Smooth muscle cell of the brain vasculature (primary cell): ENCODE results near the gene TMEM178B.
"Not testable (repeated sequence)": the region's sequence is repeated elsewhere in the genome, so short reads cannot be mapped to it uniquely, and the experiment has no call there.

Experiments
- DNase-seq: peaks from one replicate; pipeline ENCODE4 v3.0.0-alpha.2; 2012; ENCODE audit warnings: low read depth, low spot score

TMEM178B gene

DNA sequence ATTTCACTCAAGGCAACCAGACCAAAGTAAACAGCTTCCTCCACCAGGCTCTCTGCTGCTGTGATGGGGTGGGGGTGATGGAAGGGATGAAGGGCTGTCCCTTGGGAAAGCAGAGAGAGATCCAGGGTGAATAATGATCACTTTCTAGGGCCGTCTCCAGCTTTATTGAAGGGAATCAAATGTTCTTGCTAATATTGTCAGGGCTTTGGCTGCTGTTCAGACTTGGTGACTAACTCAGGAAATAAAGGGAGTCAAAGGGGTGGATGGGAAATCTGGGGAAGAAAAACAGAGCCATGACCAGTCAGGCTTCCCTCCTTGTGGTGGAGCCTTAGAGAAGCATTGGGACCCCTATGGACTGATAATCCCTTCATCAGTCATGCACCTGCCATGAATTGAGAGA, 281.2 kb downstream of the TMEM178B start:
- DNase-seq = no peak

DNA sequence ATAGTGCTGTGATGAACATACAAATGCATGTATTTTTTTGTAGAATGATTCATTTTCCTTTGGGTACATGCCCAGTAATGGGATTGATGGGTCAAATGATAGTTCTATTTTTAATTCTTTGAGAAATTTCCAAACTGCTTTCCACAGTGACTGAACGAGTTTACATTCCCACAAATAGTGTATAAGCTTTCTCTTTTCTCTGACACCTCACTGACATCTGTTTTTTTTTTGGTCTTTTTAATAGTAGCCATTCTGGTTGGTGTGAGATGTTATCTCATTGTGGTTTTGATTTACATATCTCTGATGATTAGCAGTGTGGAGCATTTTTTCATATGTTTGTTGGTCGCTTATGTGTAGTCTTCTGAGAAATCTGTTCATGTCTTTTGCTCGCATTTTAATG, 282.3 kb downstream of the TMEM178B start:
- no peak for DNase-seq

DNA sequence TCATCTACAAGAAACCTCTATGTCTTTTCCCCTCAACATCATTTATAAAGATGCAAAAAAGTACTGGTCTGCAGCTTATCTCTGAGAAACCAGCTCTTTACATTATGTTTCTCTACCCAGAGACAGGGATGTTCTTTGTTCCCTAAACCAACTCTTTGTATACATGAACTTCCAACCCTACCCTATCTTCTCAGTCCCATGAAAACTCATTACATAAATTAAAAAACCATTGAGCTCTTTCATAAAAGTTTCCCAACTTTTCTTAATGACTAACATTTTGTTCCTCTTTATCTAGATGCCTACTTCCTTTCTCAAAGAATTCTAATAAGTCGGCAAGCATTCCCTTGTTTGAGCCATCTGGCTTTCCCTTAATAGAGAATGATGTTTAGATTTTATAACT, 284.5 kb downstream of the TMEM178B start:
- DNase-seq = no peak

DNA sequence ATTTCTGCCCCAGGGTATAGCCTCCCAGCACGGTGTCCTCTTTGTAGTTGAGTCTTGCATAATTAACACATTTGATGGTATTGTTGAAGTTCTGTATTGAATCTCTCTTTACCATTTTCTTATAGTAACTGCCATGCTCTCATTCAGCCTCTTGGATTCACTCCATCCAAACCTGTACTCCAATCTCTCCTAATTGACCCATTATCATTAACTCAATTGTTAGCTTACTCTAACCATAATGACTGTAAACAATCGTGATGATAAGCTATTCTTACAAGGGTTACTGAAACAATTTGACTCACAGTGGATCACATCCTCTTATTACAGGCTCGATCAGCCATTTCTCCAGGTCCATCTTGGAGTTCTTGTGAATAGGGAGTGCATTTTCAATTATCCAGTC, 285.4 kb downstream of the TMEM178B start:
- no peak for DNase-seq

DNA sequence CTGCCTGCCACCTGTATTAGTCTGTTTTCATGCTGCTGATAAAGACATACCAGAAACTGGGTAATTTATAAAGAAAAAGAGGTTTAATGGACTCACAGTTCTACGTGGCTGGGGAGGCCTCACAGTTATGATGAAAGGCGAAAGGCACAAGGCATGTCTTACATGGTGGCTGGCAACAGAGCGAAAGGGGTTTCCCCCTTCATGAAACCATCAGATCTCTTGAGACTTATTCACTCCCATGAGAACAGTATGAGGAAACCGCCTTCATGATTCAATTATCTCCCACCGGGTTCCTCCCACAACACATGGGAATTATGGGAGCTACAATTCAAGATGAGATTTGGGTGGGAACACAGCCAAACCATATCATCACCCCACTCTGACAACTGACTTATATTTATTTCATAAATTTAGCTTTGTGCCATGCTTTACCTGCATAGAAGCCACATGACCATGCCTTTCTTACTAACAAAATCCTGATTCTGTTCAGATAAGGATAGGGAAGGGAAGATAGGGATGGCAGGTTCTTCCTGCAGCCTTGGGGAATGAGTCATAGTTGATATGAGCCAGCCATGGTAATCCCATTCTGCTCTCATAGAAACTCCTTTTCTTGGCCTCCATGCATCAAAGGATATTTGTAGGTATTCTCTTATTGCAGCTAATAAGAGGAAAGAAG, 286.0 kb downstream of the TMEM178B start:
- no peak for DNase-seq

DNA sequence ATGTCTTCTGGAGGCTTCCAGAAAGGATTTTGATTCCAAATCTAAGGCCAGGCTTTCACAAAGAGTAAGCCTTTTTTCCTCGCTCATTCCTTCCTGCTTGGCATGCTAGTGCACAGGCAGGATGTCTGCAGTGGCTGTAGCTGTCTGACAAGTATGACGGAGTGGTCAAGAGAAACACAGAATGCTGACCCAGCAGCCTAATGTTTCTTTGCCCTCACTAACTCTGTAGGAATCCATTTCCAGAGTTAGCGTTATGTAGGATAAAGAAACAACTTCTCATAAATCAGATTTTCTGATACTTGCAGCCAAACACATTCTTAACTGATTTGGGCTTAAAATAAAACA, 286.5 kb downstream of the TMEM178B start:
- DNase-seq = no peak

DNA sequence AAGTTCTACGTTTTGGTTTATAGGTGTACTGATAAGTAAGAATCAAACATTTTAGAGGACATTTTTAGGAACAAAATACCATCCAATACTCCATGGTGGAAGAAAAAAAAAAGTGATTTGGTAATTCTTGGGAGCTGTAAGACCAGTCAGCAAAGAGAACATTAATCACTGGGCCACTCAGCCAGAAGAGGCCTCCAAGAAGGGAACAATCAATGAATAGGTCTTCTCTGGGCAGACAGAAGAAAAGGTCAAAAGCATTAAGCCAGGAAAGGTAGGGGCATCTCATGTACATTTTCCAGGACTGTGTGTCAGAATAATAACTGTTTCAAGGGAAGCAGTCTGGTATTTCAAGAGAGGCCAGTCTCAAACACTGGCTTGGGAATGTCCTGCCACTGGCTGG, 286.9 kb downstream of the TMEM178B start:
- no peak for DNase-seq

DNA sequence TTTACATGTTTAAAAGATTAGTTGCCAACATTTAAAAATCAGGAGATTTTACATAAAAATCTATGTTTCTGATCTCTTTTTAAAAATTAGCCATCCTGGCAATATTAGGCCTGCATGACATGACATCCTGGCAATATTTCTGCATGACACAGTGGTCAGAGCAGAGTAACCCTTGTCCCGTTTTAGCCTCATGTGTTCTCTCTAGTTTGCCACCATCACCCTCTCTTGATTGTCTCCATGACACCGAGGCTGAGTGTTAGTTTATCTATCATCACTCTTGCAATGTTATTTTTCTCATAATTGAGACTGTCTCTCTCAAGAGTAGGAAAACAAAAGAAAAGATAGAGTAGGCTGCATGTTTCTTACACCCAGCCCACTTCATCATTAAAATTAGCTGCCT, 287.6 kb downstream of the TMEM178B start:
- DNase-seq = no peak

DNA sequence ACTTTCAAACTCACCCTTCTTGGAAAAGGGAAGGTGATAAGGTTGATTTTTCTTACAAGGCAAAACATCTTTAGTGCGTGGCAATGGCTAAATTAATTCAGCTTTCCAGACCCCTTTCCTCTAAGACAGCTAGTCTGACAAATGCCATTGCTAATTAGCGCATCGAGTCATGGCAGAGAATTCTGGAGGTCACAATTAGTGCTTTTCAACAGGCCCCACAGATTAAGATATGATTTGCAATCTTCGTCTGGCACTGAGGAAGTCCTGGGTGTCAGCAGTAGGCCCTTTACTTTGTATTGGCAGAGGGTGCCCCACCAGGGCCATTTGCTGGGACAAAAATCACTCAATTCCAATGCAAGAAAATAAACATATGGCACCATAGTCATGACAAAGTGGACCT, 288.1 kb downstream of the TMEM178B start:
- no peak for DNase-seq

DNA sequence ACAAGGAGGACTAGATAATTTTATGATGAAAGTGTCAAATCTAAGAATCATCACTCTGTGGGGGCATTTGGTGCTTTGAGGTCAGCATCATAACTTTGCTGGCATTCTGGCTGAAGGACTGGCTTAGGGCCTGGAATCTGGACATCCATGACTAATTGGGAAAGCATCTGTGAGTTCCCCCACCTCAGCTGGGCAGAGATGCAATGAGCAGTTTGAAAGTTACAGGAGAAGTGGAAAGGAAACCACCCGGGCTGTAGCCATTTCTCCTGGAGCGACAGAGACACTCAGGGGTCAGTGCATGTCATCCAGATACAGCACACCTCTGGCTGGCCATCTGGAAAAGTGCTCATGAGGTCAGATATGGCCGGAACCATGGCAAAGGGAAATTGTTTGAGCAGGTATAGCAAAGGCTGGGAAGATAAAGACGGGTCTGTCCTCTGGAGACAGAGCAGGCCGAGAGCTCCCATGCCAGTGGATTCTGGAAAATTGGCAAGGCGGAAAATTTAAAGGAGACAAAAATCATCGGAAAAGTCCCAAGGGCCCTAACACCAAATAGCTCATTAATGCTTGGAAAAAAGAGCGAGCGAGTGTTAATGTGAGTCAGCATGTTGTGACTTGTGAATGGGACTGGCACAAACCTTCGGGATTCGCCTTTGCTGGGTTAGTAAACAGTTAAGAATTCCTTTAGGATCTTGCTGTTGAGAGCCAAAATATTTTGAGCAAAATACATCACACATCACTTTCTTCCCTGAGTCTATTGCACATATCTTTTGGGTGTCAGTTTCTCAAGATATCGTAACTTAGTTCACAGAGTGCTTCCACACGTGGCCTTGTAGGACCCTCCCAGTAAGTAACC, 288.9 kb downstream of the TMEM178B start:
- no peak for DNase-seq

DNA sequence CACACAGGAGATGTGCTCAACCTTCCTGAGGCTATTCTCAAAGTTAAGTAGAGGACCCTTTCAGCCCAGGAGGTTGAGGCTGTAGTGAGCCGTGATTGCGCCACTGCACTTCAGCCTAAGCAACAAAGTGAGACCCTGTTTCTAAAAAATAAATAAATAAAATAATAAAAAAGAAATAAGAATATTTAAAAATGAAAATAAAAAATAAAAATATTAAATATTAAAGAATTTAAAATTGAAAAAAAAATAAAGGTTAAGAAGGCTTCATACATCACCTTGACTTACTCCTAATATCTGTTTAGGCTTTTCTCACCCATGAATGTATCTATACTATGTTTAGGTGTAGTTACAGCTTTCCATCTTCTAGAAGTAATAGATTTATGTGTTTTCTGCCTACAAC, 289.9 kb downstream of the TMEM178B start:
- DNase-seq = no peak

DNA sequence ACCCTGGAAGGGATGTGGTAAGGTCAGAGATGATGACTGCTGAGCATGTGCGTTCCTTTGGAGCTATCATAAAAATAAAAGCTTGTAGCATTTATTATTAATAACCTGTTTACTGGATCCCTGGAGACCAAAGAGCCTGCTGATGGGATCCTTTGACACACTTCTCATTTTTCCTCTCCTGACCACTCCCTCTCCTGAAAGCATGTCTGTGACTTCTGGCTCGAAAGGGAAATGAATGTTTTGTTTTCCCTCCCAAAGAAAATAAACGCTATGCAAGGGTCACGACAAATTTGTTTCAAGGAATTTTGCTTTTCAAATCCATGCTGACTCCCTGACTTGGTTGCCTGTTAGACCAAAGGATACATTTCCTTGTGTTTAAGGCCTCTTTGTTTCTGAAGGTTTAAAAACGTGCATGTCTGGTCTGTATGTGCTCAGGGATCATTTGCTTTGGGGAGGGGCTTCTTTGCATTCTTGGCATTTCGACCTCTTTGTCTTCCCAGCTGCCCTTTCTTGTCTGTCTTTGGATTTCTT, 292.3 kb downstream of the TMEM178B start:
- DNase-seq = no peak

DNA sequence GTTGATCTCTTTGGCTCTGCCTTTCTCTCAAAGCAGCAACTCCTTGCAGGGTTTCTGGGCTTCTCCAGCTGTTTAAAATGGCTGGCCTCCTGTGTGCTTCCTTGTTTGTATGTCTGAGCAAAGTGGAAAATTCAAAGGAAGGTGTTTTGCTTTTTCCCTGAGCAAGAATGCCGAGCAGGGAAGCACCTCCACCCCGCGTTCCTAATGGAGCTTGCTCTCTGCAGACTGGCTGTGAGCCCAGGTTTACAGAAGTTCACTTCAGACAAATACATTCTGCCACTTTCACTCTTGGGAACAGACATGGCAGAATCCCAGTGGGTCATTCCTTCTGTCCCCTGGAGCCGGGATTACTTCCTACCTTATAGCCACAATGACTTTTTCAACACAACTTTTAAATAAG, 295.6 kb downstream of the TMEM178B start:
- DNase-seq = no peak

DNA sequence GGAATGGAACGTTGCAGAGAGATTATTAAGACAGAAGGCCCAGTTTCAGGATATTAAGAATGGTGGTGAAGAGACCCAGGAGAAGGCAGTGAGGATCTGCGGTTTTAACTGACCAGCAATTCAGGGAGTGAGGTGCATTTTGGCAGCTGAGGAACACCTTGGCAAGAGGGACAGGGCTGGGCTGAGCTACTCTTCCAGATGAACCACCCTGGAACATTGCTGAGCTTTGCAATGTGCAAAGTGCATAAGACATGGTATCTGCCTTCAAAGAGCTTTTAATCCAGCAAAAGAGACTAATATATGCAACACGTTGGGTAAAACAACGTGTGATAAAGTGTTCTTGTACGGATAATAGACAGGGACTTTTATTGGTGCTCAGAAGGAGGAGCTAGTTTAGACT, 296.3 kb downstream of the TMEM178B start:
- DNase-seq = no peak

DNA sequence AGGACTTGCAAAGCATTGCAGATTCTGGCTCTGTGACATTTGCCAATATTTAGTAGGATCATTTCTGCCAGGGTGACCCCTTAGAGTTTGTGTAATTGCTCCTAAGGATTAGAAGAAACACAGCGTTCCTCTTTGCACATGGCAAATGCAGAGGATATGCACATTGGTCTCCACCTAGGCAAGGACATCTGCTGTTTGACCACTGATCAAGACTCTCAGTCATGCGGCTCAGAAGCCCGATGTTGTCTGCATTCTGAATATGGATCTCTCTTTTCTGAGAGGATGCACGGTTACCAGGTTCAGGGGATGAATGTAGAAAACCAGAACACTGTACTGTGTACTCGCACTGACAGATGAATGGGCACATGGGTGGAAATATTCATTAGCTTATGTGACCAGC, 296.8 kb downstream of the TMEM178B start:
- DNase-seq = no peak

DNA sequence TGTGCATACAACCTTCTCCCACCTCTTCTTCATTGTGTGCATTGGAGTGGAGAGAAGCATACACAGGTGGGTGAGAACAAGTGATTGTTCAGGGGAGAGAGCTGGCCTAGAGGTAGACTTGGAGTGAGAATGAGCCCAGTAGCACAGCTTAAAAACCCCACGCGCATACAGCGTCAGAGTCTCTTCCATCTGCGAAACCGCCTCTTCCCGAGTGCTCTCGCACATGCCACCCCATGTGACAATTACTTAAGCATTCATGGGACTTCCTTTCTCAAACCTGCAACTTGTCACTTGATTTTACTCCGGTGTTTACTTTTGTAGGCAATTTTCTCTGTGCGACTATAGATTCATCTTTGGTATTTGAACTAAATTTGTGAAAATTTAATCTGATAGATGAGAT, 300.6 kb downstream of the TMEM178B start:
- no peak for DNase-seq

DNA sequence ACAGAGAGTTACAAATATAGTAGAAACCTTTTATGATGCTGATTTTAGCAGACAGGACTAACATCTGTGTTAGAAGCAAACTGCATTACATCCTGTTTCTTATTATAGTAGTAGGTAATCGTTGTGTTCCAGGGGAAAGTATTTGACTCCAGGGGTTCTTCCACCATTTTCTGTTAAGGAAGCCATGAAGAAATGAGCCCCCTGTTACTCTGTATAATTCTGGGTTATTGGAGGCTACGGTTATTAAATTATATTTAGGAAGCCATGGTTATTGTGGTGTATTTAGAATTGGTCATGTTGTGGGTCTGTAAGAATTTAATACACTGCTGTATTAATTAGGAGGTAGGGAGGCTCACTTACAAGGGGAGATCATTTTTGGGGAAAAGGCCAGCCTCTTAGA, 301.6 kb downstream of the TMEM178B start:
- no peak for DNase-seq

DNA sequence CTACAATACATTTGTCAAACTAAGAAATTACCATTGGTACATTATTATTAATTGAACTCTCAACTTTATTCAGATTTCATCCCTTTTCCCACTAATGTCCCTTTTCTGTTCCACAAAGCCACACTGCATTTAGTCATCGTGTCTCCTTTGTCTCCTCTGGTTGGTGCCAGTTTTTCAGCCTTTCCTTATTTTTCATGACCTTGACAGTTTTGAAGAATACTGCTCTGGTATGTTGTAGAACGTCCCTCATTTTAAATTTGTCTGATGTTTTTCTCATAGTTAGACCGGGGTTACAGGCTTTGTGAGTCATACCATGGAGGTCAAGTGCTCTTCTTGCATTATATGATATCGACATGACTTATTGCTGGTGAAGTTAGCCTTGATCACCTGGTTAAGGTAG, 304.0 kb downstream of the TMEM178B start:
- no peak for DNase-seq

DNA sequence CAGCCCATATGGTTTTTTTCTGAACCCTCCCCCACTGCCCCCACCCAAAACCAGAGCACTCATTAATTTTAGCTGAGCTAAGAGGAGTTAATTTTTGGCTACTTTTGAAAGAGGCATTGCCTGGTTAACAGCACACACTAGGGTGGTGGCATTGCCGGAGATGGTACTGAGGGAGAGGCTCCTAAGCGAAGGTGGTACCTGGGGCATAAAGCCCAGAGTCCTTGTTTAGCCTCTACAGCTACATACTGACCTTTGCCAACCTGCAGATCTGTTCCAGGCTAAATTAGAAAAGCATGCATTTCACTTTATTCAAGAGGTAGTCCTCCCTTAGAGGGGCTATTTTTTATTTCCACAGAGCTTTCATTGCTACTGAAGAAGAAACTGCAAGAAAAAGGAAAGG, 304.5 kb downstream of the TMEM178B start:
- DNase-seq = no peak

DNA sequence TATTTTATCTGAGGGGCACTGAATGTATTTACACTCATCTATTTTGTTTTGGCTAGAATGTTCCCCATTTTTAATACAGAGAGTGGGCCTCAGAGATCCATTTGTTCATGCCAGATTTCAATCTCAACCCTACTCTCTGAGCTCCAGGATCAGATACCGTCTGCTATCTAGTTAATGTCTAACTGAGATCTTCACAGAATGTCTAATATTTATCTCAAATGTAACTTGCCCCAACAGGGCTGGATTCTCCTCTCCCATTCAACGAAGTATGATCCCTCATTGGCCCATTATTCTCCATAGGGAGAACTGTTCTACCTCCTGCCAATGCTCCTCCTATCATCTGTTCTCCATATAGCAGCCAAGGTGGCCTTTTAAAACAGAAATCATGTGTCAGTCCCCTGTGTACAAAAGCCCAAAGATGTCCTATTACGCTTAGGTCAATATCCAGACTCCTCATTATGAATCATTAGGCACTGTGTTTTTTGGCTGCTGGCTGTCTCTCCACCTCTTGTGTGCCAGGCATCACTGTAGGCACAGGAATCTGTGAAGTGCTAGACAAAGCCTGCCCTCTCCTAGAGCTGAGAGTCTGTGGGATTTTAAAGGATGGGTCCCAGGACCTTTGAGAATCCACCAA, 308.0 kb downstream of the TMEM178B start:
- no peak for DNase-seq

DNA sequence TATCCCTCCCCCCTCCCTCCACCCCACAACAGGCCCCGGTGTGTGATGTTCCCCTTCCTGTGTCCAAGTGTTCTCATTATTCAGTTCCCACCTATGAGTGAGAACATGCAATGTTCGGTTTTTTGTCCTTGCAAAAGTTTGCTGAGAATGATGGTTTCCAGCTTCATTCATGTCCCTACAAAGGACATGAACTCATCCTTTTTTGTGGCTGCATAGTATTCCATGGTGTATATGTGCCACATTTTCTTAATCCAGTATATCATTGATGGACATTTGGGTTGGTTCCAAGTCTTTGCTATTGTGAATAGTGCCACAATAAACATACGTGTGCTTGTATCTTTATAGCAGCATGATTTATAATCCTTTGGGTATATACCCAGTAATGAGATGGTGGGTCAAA, 309.5 kb downstream of the TMEM178B start:
- not testable (repeated sequence) for DNase-seq

DNA sequence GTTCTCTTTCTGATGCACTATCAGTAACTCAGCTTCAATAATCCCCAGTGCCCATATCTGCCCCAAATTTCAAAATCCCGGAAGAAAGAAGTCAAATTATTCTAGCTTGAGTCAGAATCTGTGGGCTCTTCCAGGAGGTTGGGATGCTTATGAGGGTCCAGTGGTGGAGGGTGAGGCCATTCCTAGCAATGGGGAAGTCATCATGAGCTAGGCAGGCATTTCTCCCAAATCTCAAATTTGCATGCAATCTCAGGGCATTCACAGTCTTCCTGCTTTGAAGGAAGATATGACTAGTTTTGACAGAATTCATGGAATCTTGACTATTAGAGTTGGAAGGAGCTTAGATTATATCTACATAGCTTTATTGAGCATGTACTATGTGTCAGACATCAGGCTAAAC, 313.0 kb downstream of the TMEM178B start:
- DNase-seq = no peak
